HG03159 (cell line): Measurements from ENCODE around the gene TBC1D1.
"Not testable (repeated sequence)": the region's sequence is repeated elsewhere in the genome, so short reads cannot be mapped to it uniquely, and the experiment has no call there.

Experiments used
- ATAC-seq: cut with Tn5 transposase; IDR thresholded peaks from one replicate; pipeline ENCODE4 v1.9.1; 2021; ENCODE audit warnings: mild to moderate bottlenecking, moderate library complexity; ENCODE audit not compliant: unreplicated experiment

Gene TBC1D1

DNA sequence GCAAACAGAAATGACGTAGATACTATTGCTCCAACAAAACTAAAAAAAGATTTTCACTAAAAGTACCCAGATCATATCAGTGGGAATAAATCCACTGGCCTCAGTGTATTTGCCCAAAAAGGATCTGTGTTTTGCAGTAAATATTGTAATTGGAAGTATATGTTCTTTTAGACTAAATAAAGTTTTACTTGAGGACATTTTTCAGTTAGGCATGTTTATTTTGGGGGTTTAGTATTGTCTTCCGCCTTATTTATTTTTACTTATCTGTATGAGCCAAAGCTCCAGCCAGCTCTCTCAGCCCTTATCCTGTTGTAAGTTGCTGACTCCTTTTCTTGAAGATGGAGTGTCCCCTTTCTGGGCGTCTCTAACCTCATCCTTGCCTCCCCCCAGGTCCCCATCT, 119.1 kb downstream of the TBC1D1 start:
- ATAC-seq = no peak

DNA sequence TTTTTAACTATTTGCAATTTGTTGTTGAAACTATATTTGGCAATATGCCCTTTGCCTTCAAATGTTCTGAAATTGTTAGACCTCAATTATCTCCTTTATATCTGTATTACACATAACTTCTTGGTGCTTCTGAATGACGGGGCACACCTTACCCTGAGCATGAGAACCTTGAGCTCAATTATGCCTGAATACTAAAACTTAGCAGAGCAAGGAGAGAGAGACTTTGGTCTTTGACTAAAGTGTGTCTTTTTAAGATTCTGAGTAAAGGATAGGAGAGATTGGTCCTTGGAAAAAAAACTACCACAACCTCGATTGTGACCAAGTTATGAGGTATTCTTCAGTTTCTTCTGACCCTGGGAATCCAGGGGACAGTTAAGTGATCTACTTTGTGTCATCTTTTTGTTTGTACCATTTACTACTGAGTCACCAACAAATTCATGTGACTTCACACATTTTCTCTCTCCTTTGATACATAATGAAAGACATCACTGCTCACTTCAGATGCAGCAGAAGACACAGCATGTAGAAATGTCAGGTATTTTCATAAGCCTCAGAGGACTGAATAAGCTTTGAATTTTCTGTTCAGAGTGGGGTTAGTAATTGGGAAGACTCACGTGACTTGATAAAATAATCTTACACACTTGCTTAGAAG, 120.8 kb downstream of the TBC1D1 start:
- ATAC-seq = no peak

GRCh38 chr4:38013461-38014366, 122.8 kb downstream of the TBC1D1 start:
- no peak for ATAC-seq

DNA sequence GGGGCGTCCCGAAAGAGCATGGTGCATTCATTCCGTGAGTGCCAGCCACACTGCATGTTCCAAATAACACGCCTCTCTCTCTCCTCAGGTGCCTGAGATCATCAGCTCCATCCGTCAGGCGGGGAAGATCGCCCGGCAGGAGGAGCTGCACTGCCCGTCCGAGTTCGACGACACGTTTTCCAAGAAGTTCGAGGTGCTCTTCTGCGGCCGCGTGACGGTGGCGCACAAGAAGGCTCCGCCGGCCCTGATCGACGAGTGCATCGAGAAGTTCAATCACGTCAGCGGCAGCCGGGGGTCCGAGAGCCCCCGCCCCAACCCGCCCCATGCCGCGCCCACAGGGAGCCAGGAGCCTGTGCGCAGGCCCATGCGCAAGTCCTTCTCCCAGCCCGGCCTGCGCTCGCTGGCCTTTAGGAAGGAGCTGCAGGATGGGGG, 123.6 kb downstream of the TBC1D1 start:
- ATAC-seq = no peak

DNA sequence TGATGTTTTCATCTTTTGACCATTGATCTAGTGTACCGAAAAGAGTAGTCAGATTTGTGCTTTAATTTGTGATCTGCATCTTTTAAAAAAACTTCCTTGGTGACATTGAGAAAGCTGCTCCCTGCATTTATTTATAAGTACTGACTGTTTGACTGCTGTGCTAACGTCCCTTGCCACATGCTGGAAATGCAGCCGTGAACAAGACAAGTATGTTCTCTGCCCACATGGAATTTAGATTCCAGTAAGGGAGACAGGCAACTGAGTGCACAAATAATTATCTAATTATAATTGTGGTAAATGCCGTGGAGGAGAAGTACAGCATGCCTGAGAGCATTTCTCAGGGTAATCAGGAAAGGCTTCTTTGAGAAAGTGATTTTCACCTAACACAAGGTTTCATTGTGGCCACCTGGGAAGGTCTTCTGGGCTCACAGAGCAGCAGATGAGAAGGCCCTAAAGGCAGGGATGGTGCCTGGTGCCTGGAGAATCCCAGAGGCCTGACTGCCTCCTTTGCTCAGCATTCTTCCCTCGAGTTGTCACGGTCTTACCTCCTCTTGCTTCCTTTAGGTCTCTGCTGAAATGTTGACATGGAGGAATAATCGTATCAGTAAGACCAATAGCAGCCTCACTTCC, 125.1 kb downstream of the TBC1D1 start:
- ATAC-seq = no peak

DNA sequence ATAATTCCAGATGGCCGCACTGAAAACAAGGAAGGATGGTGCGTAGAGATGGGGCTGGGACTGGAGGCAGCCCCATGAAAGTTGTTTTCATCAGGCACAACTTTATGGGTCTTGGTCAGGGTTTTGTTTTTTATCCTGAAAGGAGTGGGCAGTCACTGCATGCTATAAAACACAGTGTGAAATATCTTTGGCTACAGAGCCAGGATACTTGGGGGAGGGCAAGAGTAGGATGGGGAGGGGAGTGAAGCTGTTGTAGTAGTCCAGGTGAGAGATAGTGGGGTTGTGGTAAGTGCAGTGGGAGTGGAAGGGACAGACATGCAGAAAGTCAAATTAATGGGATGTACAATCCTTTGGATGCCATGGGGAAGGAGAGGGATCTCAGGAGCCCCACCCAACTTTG, 125.8 kb downstream of the TBC1D1 start:
- ATAC-seq = no peak

GRCh38 chr4:38017609-38018008, 126.7 kb downstream of the TBC1D1 start:
- ATAC-seq = no peak

DNA sequence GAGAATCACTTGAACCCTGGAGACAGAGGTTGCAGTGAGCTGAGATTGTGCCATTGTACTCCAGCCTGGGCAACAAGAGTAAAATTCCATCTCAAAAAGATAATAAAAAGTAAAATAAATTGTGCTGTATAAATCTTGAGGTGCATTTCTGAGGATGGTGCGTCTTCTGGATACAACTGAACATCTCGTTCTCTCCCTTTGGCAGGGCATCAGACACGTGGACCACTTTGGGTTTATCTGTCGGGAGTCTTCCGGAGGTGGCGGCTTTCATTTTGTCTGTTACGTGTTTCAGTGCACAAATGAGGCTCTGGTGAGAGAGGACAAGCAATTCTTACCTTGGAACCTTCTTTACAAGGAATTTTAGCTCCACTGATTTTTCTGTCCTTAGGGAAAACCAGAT, 129.5 kb downstream of the TBC1D1 start:
- no peak for ATAC-seq

- ATAC-seq = not testable (repeated sequence)
These were observed 130.1 kb downstream of the TBC1D1 start for GRCh38 chr4:38020961-38021360.

GRCh38 chr4:38021751-38022150, 130.9 kb downstream of the TBC1D1 start:
- no peak for ATAC-seq

- no peak for ATAC-seq
These were observed 132.7 kb downstream of the TBC1D1 start for GRCh38 chr4:38023347-38024205.

DNA sequence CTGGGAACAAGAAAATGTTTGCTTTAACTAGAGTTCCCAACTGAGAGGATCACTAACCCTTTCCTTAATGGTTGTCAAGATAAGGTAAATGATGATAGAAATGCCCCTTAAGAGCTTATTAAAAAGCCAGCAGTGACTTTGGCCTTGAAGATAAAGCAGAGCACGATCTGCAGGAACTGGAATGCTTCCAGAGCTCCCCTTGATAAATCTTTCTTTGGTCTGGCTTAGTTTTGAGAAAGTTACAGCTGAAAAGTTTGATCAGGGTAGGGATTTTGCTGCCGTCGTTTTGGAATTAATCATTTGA, 133.3 kb downstream of the TBC1D1 start:
- no peak for ATAC-seq

DNA sequence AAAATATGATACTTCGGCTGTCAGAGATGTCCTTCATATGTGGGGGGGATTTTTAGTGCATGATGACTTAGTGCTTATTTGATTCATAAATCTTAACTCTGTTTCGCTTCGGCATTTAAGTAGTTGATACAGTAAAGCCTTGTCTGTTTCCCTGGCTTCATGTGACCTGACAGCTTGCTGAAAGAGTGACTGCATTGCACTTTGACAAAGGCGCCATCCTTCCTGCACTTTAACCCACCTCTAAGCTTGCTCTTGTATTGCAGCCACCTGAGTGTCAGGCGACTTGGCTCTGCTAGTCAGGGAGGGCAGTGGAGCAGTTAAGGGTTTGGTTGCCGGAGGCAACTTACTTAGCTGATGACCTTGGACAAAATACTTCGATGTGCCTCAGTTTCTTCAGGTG, 134.8 kb downstream of the TBC1D1 start:
- ATAC-seq = no peak

GRCh38 chr4:38026158-38026740, 135.4 kb downstream of the TBC1D1 start:
- no peak for ATAC-seq

DNA sequence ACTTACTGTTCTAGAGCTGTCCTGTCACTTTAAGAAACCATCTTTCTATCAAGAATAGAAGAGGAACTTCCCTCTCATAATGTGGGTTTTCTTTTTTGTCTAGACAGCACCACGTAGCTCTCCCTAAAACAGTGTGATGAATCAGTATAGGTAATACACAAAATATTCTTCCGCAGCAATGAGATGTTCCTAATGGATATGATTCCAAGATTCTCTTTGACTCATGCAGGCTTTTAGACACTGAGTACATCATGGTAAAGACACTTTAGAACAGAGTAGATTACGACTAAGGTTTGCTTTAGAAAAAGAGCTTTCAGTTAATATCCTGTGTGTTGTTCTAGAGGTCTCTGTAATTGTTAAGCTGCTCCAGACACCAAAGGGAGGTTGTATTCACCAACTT, 139.1 kb downstream of the TBC1D1 start:
- no peak for ATAC-seq

- ATAC-seq = no peak
These were observed 144.3 kb downstream of the TBC1D1 start for GRCh38 chr4:38034986-38035882.

DNA sequence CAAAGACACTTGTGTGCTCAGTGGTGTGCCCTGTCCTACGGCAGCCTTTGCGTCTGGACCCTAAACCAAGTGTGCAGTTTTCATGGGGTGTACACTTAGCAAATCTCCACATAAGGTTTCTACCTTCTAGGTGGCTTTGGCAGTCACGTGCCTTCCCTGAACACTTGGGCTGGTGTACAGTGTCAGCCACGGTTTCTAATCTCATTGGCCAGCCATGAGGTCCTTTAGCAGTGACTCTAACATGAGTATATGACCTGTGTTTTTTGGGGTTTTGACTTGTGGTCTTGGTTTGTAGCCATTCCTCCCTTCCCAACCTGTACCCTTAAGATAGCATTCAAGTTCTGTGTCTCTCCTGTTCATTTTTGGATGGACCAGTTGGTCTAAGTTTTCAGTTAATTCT, 145.7 kb downstream of the TBC1D1 start:
- ATAC-seq = no peak

DNA sequence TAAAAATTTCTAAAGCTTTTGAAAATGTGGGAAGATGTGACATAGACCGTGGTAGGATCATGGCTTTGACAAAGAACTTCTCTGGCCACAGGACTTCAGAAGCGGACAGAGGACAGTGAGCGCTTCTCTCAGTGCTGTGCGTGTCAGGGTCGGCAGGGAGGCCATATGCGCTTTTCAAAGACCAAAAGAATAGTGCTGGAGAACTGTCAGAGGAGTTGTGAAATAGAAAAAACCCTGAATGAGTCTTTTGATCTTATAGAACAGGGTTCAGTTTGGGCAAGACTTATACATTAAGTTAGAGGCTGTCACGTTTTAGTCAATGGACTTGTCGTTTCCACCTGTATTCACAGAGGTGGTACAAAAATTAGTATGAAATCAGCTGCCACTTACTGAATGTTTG, 146.7 kb downstream of the TBC1D1 start:
- no peak for ATAC-seq

GRCh38 chr4:38040619-38041018, 149.7 kb downstream of the TBC1D1 start:
- ATAC-seq = no peak

DNA sequence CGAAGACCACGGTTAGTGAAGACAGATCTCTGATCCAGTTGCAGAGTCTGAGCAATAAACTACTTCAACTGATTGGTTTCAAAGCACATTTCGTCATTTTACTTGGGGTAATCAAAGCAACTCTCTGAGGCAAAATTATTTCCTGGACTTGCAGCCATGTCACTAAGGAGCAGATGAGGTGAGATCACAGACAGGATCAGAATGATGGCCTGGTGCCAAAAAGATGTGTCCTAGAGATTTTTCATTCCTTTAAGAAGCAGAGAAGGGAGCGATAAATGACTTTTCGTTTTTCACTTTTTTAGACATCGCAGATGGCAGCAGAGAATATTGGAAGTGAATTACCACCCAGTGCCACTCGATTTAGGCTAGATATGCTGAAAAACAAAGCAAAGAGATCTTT, 153.2 kb downstream of the TBC1D1 start:
- no peak for ATAC-seq
